GM19035 (cell line): ENCODE results near the gene GPR101.

Experiments used
- ATAC-seq: cut with Tn5 transposase; IDR thresholded peaks from one replicate; pipeline ENCODE4 v1.9.1; 2021; ENCODE audit not compliant: unreplicated experiment

The GPR101 gene

DNA sequence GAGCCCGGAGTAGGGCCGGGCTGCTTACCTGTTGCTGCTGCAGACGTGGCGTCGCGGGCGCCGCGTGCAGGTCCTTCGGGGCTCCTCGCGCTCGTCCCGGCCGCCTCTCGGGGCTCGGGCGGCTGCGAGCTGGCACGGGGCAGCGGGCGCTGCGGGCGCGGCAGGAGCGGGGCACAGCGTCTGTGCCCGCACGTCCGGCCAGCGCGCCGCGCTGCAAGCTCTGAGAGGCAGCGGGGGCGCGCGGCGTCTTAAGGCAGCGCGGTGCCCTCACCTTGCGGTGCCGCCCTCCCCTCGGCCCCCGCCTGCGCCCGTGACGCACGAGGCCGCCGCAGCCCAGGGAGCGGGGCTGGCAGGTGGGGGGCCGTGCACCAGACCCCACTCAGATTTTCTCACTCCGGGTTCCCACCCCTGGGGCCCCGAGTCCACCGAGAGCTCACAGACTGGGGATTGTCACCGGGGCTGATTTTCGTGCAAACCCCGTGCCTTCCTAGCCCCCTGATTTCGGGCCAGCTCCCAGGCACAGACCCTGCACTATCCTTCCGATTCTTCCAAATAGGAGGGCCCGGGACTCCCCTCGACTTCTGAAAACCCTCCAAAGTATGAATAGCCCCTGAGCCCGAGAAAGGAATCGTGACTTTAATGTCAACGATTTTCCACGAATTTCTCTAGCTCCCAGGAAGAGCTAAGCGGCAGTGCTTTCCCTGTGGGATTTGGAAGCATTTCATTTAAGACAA, at the start of gene GPR101:
GPR101 (minus strand) TSS at position 222 of the 734 bp plus-strand sequence. CDS start 2,321 bp downstream, outside the sequence.
- ATAC-seq = no peak

- ATAC-seq = no peak
Measured at GRCh38 chrX:137081239-137081638, 47.4 kb upstream of the GPR101 start.

- no peak for ATAC-seq
Measured at GRCh38 chrX:137072396-137072795, 38.6 kb upstream of the GPR101 start.

DNA sequence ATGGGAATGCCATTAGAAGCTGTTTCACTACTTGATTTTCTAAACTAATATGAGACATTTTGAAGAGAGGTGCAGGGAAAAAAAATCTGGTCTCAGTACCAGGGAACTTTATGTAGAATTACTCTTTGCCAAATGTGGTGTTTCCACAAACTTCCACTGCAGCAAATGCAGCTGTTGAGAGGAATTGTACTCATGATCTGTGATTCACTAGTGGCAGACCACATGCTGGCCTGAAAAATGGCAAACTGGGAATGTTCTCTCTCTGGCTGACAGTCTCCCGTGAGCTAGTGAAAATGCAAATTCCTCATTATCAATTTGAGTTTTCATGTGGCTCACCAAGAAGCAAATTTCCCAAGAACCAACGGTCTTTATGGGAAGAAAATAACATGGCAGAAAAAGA, 37.8 kb upstream of the GPR101 start:
- ATAC-seq = no peak

DNA sequence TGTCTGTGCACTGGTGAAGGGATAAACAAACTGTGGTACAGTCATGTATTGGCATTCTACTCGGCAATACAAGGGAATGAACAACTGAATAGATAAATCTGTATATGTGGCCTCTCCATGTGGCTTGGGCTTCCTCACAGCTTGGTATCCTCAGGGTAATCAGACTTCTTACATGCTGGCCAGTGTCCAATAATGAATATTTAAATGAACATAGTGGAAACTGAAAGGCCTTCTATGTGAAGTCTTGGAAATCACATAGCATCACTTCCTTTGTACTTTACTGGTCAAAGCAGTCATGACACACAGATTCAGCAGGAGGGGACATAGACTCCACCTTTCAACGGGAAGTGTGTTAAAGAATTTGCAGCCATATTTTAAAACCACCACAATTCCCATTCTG, 33.4 kb upstream of the GPR101 start:
- ATAC-seq = no peak

DNA sequence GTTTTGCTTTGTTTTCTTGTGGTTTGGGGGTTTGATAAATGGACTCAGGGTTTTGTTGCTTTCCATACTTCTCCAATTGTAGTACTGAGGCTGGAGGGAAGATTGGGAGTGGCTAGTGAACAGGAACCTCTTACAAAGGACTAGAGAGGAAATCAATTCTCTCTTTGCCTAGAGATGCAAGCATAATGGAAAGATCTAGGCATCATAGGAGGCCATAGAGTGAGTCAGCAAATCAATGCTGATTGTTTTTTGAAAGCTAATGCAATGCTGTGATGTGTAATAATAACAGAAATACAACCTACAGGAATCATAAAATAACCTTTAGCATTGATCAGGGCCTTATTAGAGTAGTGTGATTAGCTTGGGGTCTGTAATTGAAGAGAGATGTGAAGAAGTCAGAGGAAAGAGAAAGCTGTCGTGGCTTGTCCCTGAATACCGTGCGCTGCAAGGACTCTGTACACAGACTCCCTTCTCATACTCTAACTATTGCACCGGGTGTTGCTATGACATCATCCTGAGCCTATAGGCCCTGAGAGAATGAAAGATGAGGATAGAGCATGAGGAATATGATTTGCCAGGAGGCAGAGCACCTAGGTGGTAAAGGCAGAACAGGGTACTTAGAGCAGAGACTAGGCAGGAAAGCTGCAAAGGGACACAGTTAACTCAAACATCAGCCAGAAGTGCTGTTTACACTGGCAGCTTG, 29.3 kb upstream of the GPR101 start:
- no peak for ATAC-seq

DNA sequence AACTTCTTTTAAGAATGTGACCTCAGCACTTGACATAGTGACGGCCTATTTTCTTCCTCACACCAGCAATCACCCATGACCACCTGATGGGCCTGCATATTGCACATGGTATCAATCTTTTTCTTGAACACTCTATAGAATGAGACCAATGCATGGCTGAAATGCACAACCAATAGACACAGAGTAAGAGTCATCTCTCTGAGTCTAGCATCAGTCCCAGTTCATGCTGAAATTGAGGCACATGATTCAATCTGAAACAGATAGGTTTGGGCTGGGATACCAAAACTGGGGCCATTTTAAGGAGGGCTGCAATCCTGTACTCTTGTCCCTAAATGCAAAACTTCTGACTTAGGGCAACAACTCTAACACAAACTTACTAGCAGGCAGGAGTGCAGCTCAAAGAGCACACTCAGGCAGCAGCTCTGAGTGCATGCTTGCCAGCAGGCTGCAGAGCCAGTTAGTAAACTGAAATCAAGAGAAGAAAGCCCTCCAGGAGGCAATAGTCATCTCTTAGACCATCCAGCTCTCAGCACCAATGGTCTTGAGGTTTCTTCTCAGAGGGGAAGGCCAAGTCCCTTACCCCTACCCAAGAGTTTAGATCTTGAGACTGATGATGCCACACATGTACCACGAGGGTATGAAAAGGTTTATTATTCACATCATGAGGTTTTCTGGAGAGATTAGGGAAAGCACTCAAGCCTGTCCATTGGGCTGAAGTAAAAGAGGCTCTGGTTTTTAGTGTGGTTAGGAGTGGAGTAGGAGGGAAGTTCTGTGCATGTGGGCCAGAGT, 24.7 kb upstream of the GPR101 start:
- ATAC-seq = no peak

DNA sequence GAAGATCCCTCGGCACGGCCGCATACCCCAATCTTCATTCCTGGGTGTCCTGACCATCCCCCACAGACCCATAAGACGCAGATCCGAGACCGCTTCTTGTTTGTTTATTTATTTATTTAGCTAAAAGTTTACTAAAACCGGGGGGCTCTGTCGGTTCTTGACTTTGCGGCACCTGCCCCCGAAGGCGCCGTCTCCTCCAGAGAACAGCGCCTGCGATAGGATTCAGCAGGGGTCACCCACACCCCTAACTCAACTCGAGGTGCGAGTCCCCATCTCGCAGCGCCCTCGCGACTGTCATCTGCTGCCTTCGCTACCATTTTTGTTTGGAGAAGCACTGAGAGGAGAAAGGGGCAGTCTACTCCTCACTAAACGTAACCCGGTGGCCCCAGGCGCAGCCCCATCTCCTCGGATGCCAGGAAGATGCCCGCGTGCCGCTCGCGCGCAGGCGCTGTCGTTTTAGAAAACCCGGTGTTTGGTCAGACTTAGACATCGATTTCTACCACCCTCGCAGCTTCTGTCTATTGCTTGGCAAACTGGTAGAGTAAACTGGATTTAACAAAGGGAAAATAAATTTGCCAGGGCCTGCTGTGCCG, 18.9 kb upstream of the GPR101 start:
- peak; percentile 13 for ATAC-seq

- peak; percentile 99 for ATAC-seq
Measured at GRCh38 chrX:137051978-137052642, 18.3 kb upstream of the GPR101 start.

- ATAC-seq = no peak
Measured at GRCh38 chrX:137044893-137045292, 11.1 kb upstream of the GPR101 start.

- ATAC-seq = no peak
Measured at GRCh38 chrX:137043736-137044135, 9.9 kb upstream of the GPR101 start.

GRCh38 chrX:137041329-137041728, 7.5 kb upstream of the GPR101 start:
- ATAC-seq = no peak

DNA sequence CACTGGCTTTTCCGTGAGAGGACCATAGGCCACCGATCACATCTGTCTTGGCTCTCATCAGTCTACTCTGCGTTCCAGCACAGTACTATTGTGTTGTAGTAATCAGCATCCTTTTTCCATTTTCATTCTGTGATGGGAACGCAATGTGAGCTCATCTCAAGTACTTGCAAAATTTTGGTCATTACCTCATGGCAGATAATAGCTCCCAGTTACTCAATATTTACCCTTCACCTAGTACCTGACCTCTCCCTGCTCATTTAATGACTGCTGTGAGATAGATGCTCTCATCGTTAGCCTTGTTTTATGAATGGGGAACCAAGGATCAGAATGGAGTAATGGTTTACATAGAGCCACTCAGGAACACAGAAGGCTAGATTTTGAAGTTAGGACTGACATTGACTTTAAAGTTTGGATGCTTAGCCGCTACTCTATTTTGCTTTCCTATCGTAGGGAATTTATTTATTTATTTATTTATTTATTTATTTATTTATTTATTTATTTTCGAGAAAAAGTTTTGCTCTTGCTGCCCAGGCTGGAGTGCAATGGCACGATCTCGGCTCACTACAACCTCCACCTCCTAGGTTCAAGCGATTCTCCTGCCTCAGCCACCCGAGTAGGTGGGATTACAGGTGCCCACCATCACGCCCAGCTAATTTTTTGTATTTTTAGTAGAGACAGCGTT, 6.5 kb upstream of the GPR101 start:
- no peak for ATAC-seq

DNA sequence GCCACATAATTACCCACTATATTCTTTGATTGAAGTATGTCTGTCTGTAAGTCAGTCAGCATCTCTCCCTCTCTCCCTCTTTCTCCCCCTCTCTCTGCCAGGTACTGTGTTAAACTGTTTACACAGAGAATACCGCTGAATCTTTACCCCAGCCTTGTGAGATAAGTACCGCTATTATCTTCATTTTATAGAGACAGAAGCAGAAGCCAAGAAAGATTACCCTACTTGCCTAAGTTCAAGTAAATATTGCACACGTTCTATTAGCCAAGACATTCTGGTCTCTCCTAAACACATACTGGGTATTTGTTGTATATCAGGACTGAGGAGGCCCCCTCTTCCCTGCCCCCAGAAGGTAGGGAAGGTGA, 695 bp upstream of the GPR101 start:
- no peak for ATAC-seq

DNA sequence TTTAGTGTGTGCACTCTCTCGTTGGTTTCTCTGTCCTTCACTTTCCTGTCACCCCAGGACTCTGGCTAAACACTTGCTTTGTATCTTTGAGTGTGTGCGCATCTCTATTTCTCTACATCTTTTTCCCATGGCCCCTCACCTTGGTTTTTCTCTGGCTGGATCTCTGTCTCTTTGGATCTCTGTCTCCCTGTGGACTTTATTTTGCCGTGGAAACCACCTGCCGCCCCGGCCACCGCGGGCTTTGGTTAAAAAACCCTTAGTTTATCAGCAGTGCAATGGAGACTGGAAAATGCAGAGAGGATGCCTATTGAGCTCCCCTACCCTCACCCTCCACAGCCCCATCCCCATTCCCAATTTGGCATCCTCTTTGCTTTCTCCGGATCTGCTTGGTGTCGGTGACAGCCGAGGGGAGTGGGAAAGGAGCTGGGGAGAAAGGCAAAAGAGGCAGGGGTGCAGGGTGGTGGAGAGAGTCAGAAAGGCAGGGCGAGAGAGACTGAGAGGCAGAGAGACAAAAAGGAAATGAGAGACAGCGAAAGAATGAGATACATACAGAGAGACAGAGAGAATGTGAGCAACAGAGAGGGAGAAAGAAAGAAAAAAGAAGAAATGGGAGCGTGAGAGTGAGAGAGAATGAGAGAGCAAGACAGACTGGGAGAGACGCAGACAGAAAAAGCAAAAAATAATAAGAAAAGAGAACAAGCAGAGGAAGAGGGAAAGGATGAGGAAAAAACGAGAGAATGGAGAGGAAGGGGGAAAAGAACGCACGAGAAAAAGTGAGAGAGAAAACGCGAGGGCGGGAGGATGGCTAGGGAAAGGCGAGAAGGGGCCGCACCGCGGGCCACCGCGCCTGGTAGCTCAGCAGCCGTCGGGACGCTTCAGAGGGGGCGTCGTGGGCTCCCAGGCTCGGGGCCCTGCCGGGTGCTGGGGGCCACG, 688 bp downstream of the GPR101 start:
- no peak for ATAC-seq

DNA sequence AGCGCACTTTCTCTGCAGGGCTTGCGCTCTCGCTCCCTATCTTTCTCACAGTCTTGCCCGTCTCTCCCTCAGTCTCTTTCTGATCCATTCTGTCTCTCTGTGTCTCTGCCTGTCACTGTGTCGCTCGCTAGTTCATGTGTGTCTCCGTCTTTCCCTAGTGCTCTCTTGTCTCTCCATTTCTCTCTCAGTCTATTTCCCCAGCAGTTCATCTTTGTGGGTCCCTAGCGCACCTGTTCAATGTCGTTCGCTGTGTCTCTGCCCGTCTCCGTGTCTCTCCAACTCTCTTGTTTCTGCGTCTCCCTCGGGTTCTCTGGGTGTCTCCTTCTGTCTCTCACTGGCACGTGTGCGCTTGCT, 1.5 kb downstream of the GPR101 start:
- ATAC-seq = peak; percentile 34

DNA sequence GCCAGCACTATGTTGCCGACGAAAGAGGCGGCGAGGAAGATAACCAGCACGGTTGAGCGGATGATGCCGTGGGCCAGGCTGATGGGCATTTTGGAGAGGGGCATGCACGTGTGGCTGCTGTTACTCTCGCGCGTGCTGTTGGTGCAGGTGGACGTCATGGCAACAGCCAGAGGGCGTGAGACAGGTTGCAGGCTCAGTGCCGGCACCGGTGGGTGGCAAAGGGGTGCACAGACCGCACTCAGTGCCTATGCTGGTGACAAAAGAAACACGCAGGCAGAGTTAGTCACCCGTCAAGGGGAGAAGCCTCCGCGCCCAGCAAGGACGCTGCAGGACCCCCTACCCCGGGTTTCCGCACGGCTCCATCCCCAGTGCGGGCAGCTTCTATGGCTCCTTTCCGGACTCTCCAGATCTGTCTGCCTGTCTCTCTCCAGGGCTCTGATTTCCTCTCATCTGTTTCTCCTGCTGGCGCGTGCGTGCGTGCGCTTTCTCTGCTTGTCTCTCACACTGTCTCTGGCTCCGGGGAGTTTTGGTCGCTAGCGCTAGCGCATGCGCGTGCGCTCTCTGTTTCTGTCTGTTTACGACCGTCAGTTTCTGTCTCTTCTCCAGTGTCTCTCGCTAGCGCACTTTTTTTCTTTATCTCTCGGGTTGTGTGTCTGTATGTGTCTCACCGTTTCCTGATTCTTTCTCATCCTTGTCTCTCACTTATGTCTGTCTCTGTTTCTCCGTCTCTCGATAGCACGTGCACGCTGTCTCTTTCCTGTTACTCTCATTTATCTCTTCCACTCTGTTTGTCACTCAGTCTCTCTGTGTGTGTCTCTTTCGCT, 2.1 kb downstream of the GPR101 start:
- ATAC-seq = peak; percentile 88

GRCh38 chrX:137031039-137031438, 2.8 kb downstream of the GPR101 start:
- ATAC-seq = no peak

GRCh38 chrX:137028699-137029098, 5.1 kb downstream of the GPR101 start:
- ATAC-seq = no peak
